ENCODE data around the gene IER2.
"Not testable (repeated sequence)": the region's sequence is repeated elsewhere in the genome, so short reads cannot be mapped to it uniquely, and the experiment has no call there.

The IER2 gene

DNA sequence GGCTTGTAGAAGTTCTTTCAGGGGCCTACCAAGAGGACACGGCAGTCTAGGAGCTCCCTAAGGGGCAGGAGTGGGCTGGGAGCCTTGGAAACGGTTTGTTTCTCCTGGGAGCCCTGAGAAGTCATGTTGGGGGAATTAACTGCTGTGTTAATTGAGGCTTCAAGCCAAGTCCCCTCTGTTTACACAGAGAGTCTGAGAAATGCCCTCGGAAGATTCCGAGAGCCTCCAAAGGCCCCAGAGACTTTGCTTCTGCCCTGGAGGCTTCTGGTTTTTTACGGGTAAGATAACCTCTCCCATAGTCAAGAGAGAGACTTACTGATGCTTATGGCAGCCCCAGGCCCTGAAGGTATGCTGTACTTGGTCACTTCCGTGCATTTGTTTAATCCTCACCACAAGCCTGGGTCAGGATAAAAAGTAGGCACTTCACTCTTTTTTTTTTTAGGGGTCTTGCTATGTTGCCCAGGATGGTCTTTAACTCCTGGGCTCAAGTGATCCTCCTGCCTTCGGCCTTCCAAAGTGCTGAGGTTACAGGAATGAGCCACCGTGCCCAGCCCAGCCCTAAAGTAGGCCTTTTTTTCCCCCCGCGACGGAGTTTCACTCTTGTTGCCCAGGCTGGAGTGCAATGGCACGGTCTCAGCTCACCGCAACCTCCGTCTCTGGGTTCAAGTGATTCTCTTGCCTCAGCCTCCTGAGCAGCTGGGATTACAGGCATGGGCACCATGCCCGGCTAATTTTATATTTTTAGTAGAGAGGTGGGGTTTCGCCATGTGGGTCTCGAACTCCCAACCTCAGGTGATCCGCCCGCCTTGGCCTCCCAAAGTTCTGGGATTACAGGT is 15.2 kb downstream of the IER2 start:
- no peak for DNase-seq

DNA sequence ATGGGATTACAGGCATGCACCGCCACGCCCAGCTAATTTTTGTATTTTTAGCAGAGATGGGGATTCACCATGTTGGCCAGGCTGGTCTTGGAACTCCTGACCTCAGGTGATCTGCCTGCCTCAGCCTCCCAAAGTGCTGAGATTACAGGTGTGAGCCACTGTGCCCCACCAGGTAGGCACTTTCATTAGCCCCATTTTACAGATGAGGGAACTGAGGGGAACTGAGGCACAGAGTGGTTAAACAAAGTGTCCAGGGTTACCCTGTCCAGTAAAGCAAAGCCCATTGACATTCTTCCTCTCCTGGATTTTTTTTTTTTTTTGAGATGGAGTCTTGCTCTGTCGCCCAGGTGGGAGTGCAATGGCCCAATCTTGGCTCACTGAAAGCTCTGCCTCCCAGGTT is 15.9 kb downstream of the IER2 start:
- DNase-seq = not testable (repeated sequence)

DNA sequence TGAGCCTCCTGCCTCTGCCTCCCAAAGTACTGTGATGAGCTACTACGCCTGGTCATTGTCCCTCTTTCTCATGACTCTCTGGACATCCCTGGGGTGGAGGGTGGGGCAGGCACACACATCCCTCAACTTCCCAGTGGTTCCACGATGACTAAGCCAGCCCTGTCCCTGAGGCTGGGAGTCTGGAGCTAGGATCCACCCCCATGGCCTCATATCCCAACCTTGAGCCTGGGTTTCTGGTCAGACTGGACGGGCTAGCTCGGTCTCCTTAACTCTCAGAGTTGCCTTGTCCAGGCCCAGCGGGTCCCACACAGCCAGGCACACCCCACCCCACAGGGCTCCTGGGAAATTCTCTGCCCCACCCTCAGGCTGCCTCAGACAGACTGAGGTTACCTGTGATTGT is 19.6 kb downstream of the IER2 start:
- no peak for DNase-seq

DNA sequence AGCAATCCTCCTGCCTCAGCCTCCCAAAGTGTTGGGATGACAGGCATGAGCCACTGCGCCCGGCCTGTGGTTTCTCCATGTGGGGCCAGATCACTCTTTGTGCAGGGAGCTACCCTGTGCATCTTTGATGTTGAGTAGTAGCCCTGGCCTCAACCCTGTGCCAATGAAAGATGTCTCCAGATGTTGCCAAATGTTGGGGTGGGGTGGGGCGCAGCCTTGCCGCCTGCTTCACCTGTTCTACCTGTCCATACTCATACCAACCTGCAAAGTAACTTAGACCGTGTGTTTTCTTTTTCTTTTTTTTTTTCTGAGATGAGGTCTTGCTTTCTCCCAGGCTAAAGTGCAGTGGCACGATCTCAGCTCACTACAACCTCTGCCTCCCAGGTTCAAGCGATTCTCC is 20.9 kb downstream of the IER2 start:
- no peak for DNase-seq

DNA sequence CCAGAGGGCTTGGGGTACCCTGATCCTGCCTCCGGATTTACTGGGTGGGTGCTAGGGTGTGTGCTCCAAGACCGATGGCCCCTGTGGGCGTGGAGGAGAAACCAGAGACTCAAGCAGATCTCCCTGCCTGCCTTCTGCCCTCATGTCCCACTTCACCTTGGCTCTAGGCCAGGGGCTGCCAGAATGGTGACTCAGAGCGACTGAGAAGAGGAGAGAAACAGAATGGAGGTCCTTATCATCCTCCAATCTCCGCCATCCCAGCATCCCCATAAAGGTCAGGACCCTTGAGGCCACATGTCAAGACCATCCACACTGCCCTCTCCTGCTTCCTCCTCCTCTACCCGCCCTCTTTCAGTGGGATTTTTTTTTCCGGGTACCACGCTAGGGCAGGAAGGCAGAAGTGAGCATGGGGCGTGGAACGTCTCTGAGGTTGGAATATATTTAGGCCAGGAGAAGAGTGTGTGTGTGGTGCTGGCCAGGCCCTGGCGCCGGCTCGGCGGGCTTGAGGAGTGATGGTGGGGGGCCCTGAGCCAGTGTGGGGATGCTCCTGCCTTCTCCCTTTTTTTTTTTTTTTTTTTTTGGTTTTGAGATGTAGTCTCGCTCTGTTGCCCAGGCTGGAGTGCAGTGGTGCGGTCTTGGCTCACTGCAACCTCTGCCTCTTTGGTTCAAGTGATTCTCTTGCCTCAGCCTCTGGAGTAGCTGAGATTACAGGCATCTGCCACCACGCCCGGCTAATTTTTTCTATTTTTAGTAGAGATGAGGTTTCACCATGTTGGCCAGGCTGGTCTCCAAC is 22.3 kb downstream of the IER2 start:
- DNase-seq = peak; percentile 86

DNA sequence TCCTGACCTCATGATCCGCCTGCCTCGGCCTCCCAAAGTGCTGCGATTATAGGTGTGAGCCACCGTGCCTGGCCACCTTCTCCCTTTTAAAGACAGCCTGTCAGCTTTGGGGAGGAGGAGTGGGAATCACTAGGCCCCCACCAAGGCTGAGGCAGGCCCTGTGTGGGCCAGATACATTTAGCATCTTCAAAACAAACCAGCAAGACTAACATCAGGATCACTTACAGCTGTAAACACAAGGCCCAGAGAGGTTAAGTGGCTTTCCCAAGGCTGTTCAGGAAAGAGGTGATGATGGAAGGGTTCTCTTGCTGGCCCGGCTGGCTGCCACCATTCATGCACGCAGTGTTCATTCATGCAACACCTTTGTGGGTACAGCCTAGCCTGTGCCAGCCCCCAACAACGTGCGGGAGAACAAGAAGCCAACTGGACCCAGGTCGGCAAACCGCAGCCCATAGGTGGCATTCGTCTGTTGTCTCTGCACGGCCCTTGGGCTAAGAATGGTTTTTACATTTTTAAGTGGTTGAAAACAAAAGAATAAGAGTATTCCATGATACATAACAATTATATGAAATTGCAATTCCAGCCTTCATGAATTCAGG is 23.0 kb downstream of the IER2 start:
- DNase-seq = no peak

DNA sequence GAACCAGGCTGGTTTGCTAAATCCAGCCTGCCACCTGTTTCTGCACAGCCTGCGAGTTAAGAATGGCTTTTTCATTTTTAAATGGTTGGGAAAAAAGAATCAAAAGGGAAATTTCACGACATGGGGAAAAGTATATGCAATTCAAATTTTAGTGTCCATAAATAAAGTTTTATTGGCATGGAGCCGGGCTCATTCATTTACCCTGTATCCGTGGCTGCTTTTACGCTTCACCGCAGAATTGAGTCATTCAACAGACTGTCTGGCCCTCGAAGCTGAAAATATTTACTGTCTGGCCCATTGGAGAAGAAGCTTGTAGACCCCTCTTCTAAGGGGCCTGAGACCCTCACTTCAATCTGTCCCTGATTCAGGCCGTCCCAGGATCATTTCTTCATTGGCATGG is 26.1 kb downstream of the IER2 start:
- DNase-seq = no peak

DNA sequence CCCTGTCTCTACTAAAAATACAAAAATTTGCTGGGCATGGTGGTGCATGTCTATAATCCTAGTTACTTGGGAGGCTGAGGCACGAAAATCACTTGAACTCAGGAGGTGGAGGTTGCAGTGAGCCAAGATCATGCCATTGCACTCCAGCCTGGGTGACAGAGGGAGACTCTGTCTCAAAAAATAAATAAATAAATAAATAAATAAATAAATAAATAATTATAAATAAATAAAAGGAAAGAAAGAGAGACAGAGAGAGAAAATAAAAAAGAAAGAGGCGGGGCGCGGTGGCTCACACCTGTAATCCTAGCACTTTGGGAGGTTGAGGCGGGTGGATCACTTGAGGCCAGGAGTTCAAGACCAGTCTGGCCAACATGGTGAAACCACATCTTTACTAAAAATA is 27.4 kb downstream of the IER2 start:
- DNase-seq = not testable (repeated sequence)

DNA sequence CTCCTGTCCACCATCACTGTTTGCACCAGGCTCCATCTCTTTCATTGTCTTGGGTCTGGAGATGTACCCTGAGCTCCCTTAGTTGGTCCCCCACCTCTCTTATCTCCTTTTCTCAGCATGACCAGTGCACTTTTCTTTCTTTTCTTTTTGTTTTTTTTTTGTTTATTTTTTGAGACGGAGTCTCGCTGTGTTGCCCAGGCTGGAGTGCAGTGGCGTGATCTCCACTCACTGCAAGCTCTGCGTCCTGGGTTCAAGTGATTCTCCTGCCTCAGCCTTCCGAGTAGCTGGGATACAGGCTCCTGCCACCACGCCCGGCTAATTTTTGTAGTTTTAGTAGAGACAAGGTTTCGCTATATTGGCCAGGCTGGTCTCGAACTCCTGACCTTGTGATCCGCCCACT is 28.1 kb downstream of the IER2 start:
- not testable (repeated sequence) for DNase-seq

DNA sequence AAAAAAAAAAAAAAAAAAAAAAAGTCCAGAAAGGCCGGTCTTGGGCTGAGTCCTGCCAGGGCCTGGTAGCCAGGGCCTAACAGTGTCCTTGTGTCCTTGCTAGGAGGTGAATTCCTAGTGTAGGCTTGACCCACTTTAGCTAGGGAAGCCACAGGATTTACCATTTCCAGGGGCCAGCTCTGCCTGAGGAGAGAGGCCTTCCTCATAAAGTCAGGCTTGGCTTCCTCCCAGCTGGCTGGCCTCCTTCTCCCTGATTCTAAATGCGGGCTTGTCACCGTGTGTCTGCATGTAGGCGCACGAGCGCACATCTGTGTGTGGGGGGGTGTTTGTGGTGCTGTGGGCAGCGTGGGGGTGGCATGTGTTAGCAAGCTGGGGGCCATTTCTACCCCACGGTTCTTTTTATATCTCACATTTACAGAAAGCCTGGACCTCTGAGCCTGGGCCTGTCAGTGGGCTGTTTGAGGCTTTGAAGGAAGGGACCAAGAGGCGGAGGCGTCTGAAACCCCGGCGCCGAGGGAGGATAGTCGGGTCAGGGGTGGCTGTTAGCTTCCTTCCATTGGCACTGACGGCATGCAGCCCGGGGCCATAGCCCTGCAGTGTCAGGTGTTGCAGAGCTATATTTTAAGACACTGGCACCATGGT is 31.7 kb downstream of the IER2 start:
- peak; percentile 39 for DNase-seq

DNA sequence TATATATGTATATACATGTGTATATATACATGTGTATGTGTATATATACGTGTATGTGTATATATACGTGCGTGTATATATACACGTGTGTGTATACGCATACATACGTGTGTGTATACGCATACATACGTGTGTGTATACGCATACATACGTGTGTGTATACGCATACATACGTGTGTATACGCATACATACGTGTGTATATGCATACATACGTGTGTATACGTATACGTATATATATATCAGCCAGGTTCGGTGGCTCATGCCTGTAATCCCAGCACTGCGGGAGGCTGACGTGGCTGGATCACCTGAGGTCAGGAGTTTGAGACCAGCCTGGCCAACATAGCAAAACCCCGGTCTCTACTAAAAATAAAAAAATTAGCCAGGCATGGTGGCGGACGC is 34.7 kb downstream of the IER2 start:
- not testable (repeated sequence) for DNase-seq

DNA sequence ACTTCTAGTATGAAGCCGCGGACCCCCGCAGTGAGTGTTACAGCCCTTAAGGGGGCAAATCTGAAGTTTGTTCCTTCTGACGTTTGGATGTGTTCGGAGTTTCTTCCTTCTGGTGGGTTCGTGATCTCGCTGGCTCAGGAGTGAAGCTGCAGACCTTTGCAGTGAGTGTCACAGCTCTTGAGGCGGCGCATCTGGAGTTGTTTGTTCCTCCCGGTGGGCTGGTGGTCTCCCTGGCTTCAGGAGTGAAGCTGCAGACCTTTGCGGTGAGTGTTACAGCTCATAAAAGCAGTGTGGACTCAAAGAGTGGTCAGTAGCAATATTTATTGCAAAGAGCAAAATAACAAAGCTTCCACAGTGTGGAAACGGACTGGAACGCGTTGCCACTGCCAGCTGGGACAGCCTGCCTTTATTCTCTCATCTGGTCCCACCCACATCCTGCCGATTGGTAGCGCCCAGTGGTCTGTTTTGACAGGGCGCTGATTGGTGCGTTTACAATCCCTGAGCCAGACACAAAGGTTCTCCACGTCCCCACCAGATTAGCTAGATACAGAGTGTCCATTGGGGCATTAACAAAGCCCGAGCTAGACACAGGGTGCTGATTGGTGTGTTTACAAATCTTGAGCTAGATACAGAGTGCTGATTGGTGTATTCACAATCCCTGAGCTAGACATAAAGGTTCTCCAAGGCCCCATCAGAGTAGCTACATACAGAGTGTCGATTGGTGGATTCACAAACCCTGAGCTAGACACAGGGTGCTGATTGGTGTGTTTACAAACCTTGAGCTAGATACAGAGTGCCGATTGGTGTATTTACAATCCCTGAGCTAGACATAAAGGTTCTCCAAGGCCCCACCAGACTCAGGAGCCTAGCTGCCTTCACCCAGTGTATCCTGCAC is 35.8 kb downstream of the IER2 start:
- DNase-seq = not testable (repeated sequence)

DNA sequence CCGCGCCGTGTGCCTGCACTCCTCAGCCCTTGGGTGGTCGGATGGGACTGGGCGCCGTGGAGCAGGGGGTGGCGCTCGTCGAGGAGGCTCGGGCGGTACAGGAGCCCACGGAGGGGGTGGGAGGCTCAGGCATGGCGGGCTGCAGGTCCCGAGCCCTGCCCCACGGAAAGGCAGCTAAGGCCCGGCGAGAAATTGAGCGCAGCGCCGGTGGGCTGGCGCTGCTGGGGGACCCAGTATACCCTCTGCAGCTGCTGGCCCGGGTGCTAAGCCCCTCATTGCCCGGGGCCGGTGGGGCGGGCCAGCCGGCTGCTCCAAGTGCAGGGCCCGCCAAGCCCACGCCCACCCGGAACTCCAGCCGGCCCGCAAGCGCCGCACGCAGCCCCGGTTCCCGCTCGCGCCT is 36.5 kb downstream of the IER2 start:
- DNase-seq = not testable (repeated sequence)

DNA sequence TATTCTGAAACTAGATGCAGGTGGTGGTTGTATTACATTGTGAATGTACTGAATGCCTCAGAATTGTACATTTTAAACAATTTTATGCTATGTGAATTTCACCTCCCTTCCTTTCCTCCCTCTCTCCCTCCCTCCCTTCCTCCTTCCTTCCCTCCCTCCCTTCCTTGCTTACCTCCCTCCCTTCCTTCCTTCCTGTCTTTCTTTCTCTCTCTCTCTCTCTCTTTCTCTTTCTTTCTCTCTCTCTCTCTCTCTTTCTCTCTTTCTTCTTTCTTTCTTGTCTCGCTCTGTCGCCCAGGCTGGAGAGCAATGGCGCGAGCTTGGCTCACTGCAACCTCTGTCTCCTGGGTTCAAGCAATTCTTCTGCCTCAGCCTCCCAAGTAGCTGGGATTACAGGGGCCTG is 37.2 kb downstream of the IER2 start:
- no peak for DNase-seq

DNA sequence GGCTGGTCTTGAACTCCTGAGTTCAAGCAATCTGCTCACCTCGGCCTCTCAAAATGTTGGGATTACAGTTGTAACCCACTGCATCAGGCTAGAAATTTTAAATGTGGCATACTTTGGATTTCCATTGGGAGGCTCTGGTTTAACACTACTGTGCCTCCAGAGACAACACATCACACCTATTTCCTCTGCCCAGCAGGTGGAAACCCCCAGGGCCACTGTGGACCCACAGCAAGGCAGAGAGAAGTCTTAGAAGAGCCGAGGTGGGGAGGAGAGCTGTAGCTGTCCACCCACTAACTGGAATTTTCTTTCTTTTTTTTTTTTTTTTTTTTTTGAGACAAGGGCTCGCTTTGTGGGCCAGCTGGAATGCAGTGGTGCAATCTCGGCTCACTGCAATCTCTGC is 39.4 kb downstream of the IER2 start:
- no peak for DNase-seq

DNA sequence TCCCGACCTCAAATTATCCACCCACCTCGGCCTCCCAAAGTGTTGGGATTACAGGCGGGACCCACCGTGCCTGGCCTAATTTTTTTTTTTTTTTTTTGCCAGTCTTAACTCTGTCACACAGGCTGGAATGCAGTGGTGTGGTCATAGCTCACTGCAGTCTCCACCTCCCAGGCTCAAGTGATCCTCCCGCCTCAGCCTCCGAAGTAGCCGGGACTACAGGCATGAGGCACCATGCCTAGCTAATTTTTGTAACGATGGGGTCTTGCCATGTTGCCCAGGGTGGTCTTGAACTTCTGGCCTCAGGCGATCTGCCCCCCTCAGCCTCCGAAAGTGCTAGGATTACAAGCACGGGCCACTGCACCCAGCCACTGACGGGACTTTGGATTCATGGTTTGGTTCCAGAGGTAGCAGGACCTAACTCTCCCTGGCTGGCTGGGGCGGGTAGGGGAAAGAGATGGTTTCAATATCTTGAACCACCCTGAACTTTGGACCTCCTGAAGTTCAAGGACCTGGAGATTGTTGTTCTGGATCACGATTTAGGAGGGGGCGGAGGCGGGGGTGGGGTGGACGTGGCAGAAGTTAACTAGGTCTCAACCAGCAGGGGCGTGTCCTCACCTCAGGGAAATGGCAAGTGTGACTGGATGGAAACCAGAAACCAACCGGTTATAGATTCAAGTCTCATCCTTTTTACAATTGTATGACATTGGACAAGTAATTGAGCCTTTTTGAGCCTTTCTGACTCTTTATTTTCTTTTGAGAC is 40.8 kb downstream of the IER2 start:
- DNase-seq = peak; percentile 28

DNA sequence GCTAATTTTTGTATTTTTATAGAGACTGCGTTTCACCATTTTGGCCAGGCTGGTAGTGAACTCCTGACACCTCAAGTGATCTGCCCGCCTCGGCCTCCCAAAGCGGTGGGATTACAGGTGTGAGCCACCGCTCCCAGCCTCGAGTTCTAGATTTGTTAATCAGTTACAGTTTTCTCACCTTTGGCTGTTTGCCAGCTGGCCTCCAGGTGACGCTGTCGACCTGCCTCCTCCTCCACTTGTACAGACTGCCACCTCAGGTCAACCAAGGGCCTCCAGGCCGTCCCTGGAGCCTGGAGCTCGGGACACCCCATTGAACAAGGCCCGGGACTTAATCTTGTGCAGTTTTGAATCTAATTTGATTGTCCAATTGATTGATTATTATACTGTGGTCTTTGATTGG is 45.5 kb downstream of the IER2 start:
- DNase-seq = peak; percentile 65

DNA sequence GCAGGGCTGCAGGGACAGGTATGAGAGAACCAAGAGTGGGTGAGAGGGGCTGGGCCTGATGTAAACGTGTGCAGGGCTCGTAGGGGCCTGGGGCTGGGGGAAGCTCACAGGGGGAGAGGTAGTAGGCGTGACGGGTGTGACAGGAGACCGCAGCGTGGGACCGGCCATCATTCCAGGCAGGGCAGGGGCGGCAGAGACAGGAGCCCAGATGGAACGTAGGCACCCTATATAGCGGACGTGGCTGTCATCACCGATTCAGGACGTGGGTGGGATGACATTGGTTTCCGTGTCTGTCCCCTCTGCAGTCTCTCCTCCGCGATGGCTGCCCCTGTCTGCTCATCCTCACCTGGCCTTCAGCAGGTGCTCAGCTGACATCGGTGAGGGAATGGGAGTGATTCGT is 48.4 kb downstream of the IER2 start:
- DNase-seq = no peak

DNA sequence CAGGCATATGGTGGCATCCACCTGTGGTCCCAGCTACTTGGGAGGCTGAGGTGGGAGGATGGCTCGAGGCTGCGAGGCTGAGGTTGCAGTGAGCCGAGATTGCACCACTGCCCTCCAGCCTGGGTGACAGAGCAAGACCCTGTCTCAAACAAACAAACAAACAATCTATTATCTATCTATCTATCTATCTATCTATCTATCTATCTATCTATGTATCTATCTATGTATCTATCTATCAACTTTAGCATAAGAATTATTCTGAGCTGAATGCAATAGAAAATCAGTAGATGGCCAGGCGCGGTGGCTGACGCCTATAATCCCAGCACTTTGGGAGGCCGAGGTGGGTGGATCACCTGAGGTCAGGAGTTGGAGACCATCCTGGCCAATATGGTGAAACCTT is 51.9 kb downstream of the IER2 start:
- DNase-seq = not testable (repeated sequence)
